ENCODE results near the gene CUBN. TPM values are rescaled to one million over a fixed set of nuclear protein-coding genes. Genes with fewer than 3 reads are reported as not detected.
A peak's percentile ranks its signal among the peaks of the same experiment; 100 is the strongest.

CUBN gene
- total RNA-seq, 2 experiments from 2014 or later: 0.80 to 0.81 TPM

DNA sequence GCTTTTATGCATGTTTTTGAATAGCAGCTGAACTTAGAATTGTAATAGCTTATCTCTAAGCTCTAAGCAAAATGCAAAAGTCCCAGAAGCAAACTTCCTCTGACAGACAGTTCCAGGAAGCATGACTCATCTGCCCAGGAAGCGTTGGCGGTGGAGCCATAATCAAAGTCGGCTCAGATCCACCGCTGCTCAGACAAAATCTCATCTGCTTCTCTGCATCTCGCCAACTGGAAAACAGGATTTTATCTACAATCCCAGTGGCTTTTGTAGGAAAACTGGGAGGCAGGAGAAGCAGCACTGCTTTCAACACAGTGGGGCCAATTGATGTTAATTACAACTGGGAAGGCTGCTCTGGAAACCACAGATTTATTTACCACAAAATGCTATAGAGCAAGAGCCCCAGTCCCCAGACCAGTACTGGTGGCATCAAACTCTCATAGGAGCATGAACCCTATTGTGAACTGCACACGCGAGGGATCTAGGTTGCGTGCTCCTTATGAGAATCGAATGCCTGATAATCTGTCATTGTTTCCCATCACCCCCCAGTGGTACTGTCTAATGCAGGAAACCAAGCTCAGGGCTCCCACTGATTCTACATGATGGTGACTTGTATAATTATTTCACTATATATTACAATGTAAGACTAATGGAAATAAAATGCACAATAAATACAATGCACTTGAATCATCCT, 99.9 kb downstream of the CUBN start:
- peaks cover 78% of the 10 kb centered on the region for H3K4me1 Mint-ChIP-seq
- no peaks in the 10 kb centered on the region for H3K27me3 Mint-ChIP-seq
- ChIA-PET CTCF (interaction anchor here (1.0 to 1.6 kb wide), 3 partner anchors 10 to 177 kb away, joined by 3 read pairs; partner anchors contain the start of gene TRDMT1), POLR2A (interaction anchor here (0.6 to 13.4 kb wide), 7 partner anchors 9 to 396 kb away, joined by 3 to 335 read pairs (median 3); partner anchors contain the start of gene VIM)
- H3K9me3 Mint-ChIP-seq: no peaks in the 10 kb centered on the region
- peaks cover 8% of the 10 kb centered on the region for H3K36me3 Mint-ChIP-seq (ENCODE audit: low read depth)
- H3K27ac Mint-ChIP-seq: peak overlapping the region; percentile 94
- peak; percentile 80 for DNase-seq
- peak overlapping the region; percentile 65 for H3K4me3 Mint-ChIP-seq

DNA sequence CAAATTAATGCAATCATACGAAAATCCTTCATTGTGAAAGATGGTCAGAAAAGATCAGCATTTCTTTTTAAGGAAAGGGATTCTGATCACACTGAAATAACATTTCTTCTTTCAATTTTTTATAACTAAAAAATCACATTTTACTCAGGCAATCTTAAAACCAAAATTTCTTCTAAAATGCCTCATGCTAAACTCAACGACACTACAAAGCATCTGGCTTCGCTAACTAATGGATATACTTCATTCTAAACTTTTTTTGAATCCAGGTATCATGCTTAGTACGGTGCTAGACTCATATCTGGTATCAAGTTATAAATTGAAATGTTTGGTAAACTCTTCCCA, 100.4 kb downstream of the CUBN start:
- H3K36me3 Mint-ChIP-seq (ENCODE audit: low read depth): peaks cover 8% of the 10 kb centered on the region
- peaks cover 83% of the 10 kb centered on the region for H3K4me1 Mint-ChIP-seq
- ChIA-PET CTCF (interaction anchor here (1.0 to 1.3 kb wide), 2 partner anchors 9 to 172 kb away, joined by 3 read pairs; partner anchors contain the start of gene TRDMT1), POLR2A (interaction anchor here (0.6 to 13.4 kb wide), 4 partner anchors 138 to 396 kb away, joined by 3 to 335 read pairs (median 3); partner anchors contain the start of gene VIM)
- H3K27ac Mint-ChIP-seq: peak overlapping the region; percentile 94
- H3K27me3 Mint-ChIP-seq: no peaks in the 10 kb centered on the region
- H3K4me3 Mint-ChIP-seq: peak overlapping the region; percentile 65
- DNase-seq: no peak
- no peaks in the 10 kb centered on the region for H3K9me3 Mint-ChIP-seq

GRCh38 chr10:17028798-17029197, 100.8 kb downstream of the CUBN start:
- no peaks in the 10 kb centered on the region for H3K9me3 Mint-ChIP-seq
- H3K4me3 Mint-ChIP-seq: peak overlapping the region; percentile 60
- H3K36me3 Mint-ChIP-seq (ENCODE audit: low read depth): peaks cover 5% of the 10 kb centered on the region
- ChIA-PET CTCF (interaction anchor here (0.7 to 1.0 kb wide), 3 partner anchors 9 to 399 kb away, joined by 3 read pairs; no protein-coding TSS in a partner anchor), POLR2A (interaction anchor here (0.6 to 13.4 kb wide), 4 partner anchors 137 to 397 kb away, joined by 3 to 335 read pairs (median 3); partner anchors contain the start of gene VIM)
- peak overlapping the region; percentile 94 for H3K27ac Mint-ChIP-seq
- H3K27me3 Mint-ChIP-seq: no peaks in the 10 kb centered on the region
- peaks cover 83% of the 10 kb centered on the region for H3K4me1 Mint-ChIP-seq
- DNase-seq: no peak

GRCh38 chr10:17026686-17027485, 102.7 kb downstream of the CUBN start:
- ChIA-PET CTCF (no interaction called here), POLR2A (interaction anchor here (1.0 to 13.4 kb wide), 3 partner anchors 174 to 203 kb away, joined by 3 to 335 read pairs (median 5); partner anchors contain the start of genes TRDMT1 and VIM)
- peak; percentile 83 for DNase-seq
- Mint-ChIP-seq H3K27ac (peak overlapping the region; percentile 91), H3K9me3 (no peaks in the 10 kb centered on the region), H3K36me3 (ENCODE audit: low read depth) (no peaks in the 10 kb centered on the region), H3K27me3 (no peaks in the 10 kb centered on the region), H3K4me1 (peaks cover 81% of the 10 kb centered on the region), H3K4me3 (peak overlapping the region; percentile 22)

- H3K4me1 Mint-ChIP-seq: peaks cover 75% of the 10 kb centered on the region
- H3K27me3 Mint-ChIP-seq: peaks cover 2% of the 10 kb centered on the region
- POLR2A ChIA-PET: interaction anchor here (0.9 to 13.4 kb wide), 7 partner anchors 23 to 481 kb away, joined by 3 to 335 read pairs (median 7); partner anchors contain the start of genes TRDMT1 and VIM
- peak overlapping the region; percentile 55 for H3K4me3 Mint-ChIP-seq
- no peaks in the 10 kb centered on the region for H3K36me3 Mint-ChIP-seq (ENCODE audit: low read depth)
- peak; percentile 78 for DNase-seq
- H3K27ac Mint-ChIP-seq: peak overlapping the region; percentile 97
- CTCF ChIA-PET: interaction anchor here (4.4 kb wide), 1 partner anchor 203 kb away, joined by 30 read pairs; the partner anchor contains the start of gene VIM
- no peaks in the 10 kb centered on the region for H3K9me3 Mint-ChIP-seq
These were observed 103.9 kb downstream of the CUBN start for GRCh38 chr10:17025444-17026295.

- DNase-seq: no peak
- Mint-ChIP-seq H3K36me3 (ENCODE audit: low read depth) (peaks cover 5% of the 10 kb centered on the region), H3K27me3 (peaks cover 2% of the 10 kb centered on the region), H3K9me3 (peaks cover under 1% of the 10 kb centered on the region), H3K4me3 (peak overlapping the region; percentile 48), H3K4me1 (peaks cover 65% of the 10 kb centered on the region), H3K27ac (peak overlapping the region; percentile 97)
- CTCF ChIA-PET: interaction anchor here (0.6 to 4.4 kb wide), 3 partner anchors 200 to 207 kb away, joined by 3 to 30 read pairs (median 5); partner anchors contain the start of genes RSU1 and VIM
- POLR2A ChIA-PET: interaction anchor here (0.5 to 13.4 kb wide), 8 partner anchors 14 to 482 kb away, joined by 3 to 335 read pairs (median 4); partner anchors contain the start of genes TRDMT1 and VIM
These were observed 105.2 kb downstream of the CUBN start for GRCh38 chr10:17024461-17024860.

- peaks cover 57% of the 10 kb centered on the region for H3K4me1 Mint-ChIP-seq
- POLR2A ChIA-PET: interaction anchor here (0.7 to 13.4 kb wide), 9 partner anchors 13 to 483 kb away, joined by 3 to 335 read pairs (median 4); partner anchors contain the start of genes TRDMT1 and VIM
These were observed 106.0 kb downstream of the CUBN start for GRCh38 chr10:17023386-17024298.

GRCh38 chr10:17022896-17023295, 106.7 kb downstream of the CUBN start:
- CTCF ChIA-PET: interaction anchor here (1.0 to 4.4 kb wide), 2 partner anchors 205 to 206 kb away, joined by 3 to 30 read pairs; partner anchors contain the start of genes RSU1 and VIM
- Mint-ChIP-seq H3K4me3 (peak overlapping the region; percentile 55), H3K9me3 (peaks cover 7% of the 10 kb centered on the region), H3K27ac (peak overlapping the region; percentile 97), H3K4me1 (peaks cover 50% of the 10 kb centered on the region), H3K27me3 (peaks cover 5% of the 10 kb centered on the region), H3K36me3 (ENCODE audit: low read depth) (peaks cover 10% of the 10 kb centered on the region)
- no peak for DNase-seq
- POLR2A ChIA-PET: interaction anchor here (1.2 to 13.4 kb wide), 5 partner anchors 12 to 207 kb away, joined by 3 to 335 read pairs (median 4); partner anchors contain the start of gene VIM

More at GRCh38 chr10:17023386-17024298, 106.0 kb downstream of the CUBN start:
- Mint-ChIP-seq H3K9me3 (peaks cover 5% of the 10 kb centered on the region), H3K27ac (peak overlapping the region; percentile 97), H3K27me3 (peaks cover 5% of the 10 kb centered on the region), H3K4me3 (peak overlapping the region; percentile 55), H3K36me3 (ENCODE audit: low read depth) (peaks cover 10% of the 10 kb centered on the region)
- CTCF ChIA-PET: interaction anchor here (4.4 kb wide), 1 partner anchor 205 kb away, joined by 30 read pairs; the partner anchor contains the start of gene VIM
- DNase-seq: peak; percentile 83

DNA sequence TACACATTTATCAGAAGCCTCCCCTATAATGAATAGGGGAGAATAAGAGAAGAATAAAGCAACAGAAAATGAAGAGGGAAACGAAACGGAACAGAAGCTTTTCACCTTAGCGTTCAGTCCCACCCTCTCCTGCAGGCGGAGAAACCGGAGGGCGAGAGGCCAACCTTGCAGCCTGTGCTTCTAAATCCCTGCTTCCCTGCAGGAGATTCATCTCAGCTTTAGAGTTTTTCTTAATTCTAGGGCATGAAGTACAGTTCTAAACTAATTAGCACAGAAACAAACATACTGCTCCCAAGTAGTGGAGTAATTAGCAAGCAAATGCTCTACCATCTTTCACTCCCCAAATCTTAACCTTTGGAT, 107.2 kb downstream of the CUBN start:
- peaks cover 47% of the 10 kb centered on the region for H3K4me1 Mint-ChIP-seq

GRCh38 chr10:17021656-17022465, 107.8 kb downstream of the CUBN start:
- Mint-ChIP-seq H3K27ac (no peak overlapping the region), H3K9me3 (peaks cover 9% of the 10 kb centered on the region), H3K36me3 (ENCODE audit: low read depth) (peaks cover 15% of the 10 kb centered on the region), H3K4me1 (peaks cover 43% of the 10 kb centered on the region), H3K27me3 (peaks cover 5% of the 10 kb centered on the region), H3K4me3 (no peak overlapping the region)
- ChIA-PET CTCF (interaction anchor here (1.0 to 4.4 kb wide), 2 partner anchors 204 to 207 kb away, joined by 3 to 30 read pairs; partner anchors contain the start of genes RSU1 and VIM), POLR2A (interaction anchor here (1.6 to 13.4 kb wide), 4 partner anchors 8 to 208 kb away, joined by 4 to 335 read pairs (median 8); partner anchors contain the start of gene VIM)
- DNase-seq: no peak

More for the DNA sequence above, 107.2 kb downstream of the CUBN start:
- Mint-ChIP-seq H3K4me3 (no peak overlapping the region), H3K27me3 (peaks cover 5% of the 10 kb centered on the region), H3K27ac (peak overlapping the region; percentile 45), H3K9me3 (peaks cover 9% of the 10 kb centered on the region), H3K36me3 (ENCODE audit: low read depth) (peaks cover 12% of the 10 kb centered on the region)
- ChIA-PET CTCF (interaction anchor here (1.0 to 4.4 kb wide), 2 partner anchors 205 to 207 kb away, joined by 3 to 30 read pairs; partner anchors contain the start of genes RSU1 and VIM), POLR2A (interaction anchor here (1.2 to 13.4 kb wide), 4 partner anchors 12 to 208 kb away, joined by 3 to 335 read pairs (median 8); partner anchors contain the start of gene VIM)
- DNase-seq: no peak
